PC-3 (cell line): Measurements from ENCODE around the gene KRTAP3-3. TPM values are rescaled to one million over a fixed set of nuclear protein-coding genes. Genes with fewer than 3 reads are reported as not detected.
A peak's percentile ranks its signal among the peaks of the same experiment; 100 is the strongest.

Source experiments
- ATAC-seq: fragments of 200-7000 bp; cut with Tn5 transposase; 2 replicates; pipeline ENCODE4 v1.9.1; 2020; ENCODE audit warnings: mild to moderate bottlenecking, moderate library complexity
- BruUV-seq: library from RNA; stranded (reverse); fragments of 400-500 nt; replicated peaks from 2 replicates; lab custom pipeline; 2021; lab: Mats Ljungman, UMichigan
- CTCF ChIA-PET: fragments of 300-600 bp; sonication (Branson Sonifier 250); formaldehyde crosslinking; loops from one replicate; lab custom pipeline; 2022; ENCODE audit warnings: antibody characterized with exemption; lab: Charles Lee
- POLR2A ChIA-PET: fragments of 300-600 bp; sonication (Branson Sonifier 250); formaldehyde crosslinking; loops from one replicate; lab custom pipeline; 2022; ENCODE audit warnings: antibody characterized with exemption; ENCODE audit not compliant: unreplicated experiment; lab: Charles Lee
- DNase-seq: peaks from one replicate; pipeline ENCODE4 v3.0.0-alpha.2; 2015
- H2AFZ ChIP-seq: fragments of 300-600 bp; sonication (generic); 2 replicates; pipeline ENCODE4 v1.6.0; 2016; ENCODE audit warnings: antibody characterized with exemption, low read length
- H3F3A ChIP-seq: fragments of 300-600 bp; sonication (generic); one replicate; pipeline ENCODE4 v1.6.0; 2017; ENCODE audit warnings: antibody characterized with exemption, low read length, control low read depth, mild to moderate bottlenecking; ENCODE audit not compliant: unreplicated experiment
- H3K27ac ChIP-seq: fragments of 300-600 bp; sonication (generic); 2 replicates; pipeline ENCODE4 v1.5.1; 2016; ENCODE audit warnings: mild to moderate bottlenecking, low read length
- H3K27me3 ChIP-seq: fragments of 300-600 bp; sonication (generic); 2 replicates; pipeline ENCODE4 v1.6.1; 2016; ENCODE audit warnings: low read length, mixed read lengths
- H3K36me3 ChIP-seq: fragments of 300-600 bp; sonication (generic); 2 replicates; pipeline ENCODE4 v1.6.1; 2016; ENCODE audit warnings: low read depth, mixed run types, low read length, mixed read lengths
- H3K4me1 ChIP-seq: fragments of 300-600 bp; sonication (generic); 2 replicates; pipeline ENCODE4 v1.5.1; 2016; ENCODE audit warnings: low read length; ENCODE audit not compliant: insufficient read depth
- H3K4me2 ChIP-seq: fragments of 300-600 bp; sonication (generic); 2 replicates; pipeline ENCODE4 v1.6.0; 2016; ENCODE audit warnings: low read length
- H3K4me3 ChIP-seq: fragments of 300-600 bp; sonication (generic); 2 replicates; pipeline ENCODE4 v1.5.1; 2016; ENCODE audit warnings: mild to moderate bottlenecking, low read length, mixed read lengths
- H3K79me2 ChIP-seq: fragments of 300-600 bp; sonication (generic); 2 replicates; pipeline ENCODE4 v1.6.1; 2017; ENCODE audit warnings: low read length, mixed read lengths
- H3K9ac ChIP-seq: fragments of 300-600 bp; sonication (generic); 2 replicates; pipeline ENCODE4 v1.6.0; 2016; ENCODE audit warnings: mild to moderate bottlenecking, low read length
- H3K9me2 ChIP-seq: fragments of 300-600 bp; sonication (generic); replicated peaks from 2 replicates; pipeline ENCODE4 v1.6.1; 2016; ENCODE audit warnings: mixed run types, low read length, mixed read lengths
- H3K9me3 ChIP-seq: fragments of 300-600 bp; sonication (generic); 2 replicates; pipeline ENCODE4 v1.6.1; 2016; ENCODE audit warnings: low read length, mixed read lengths
- H4K20me1 ChIP-seq: fragments of 300-600 bp; sonication (generic); 2 replicates; pipeline ENCODE4 v1.6.1; 2016; ENCODE audit warnings: low read length, mixed read lengths
- CTCF ChIP-seq: fragments of 300-600 bp; sonication (generic); conservative IDR thresholded peaks from 2 replicates; pipeline ENCODE4 v1.5.1; 2017; ENCODE audit warnings: antibody characterized with exemption, low read depth, mild to moderate bottlenecking, low read length
- EZH2 ChIP-seq: fragments of 300-600 bp; sonication (generic); IDR thresholded peaks from one replicate; pipeline ENCODE4 v1.6.1; 2017; ENCODE audit warnings: antibody characterized with exemption, mild to moderate bottlenecking, low read length; ENCODE audit not compliant: unreplicated experiment
- EZH2phosphoT487 ChIP-seq: fragments of 300-600 bp; sonication (generic); IDR thresholded peaks from 2 replicates; pipeline ENCODE4 v1.6.1; 2018; ENCODE audit warnings: mild to moderate bottlenecking, antibody characterized with exemption, low read length, borderline replicate concordance
- intact Hi-C: fragments of 100-400 bp; cut with micrococcal nuclease; formaldehyde crosslinking; loops from 2 replicates; pipeline ENCODE4 v1.9.0; 2023
- total RNA-seq: library from RNA; depleted of rRNA; stranded (reverse); fragments of >200 nt; gene quantifications from 2 replicates; pipeline ENCODE4 v1.2.3, GENCODE V29; 2014

The KRTAP3-3 gene
- total RNA-seq, 1 experiment from 2014 or later, result not detected

GRCh38 chr17:41026715-41027471 lies 32.9 kb upstream of the KRTAP3-3 start, which contains the start of gene KRTAP1-5:
TSS of gene KRTAP1-5 (minus strand) at chr17:41027208. CDS start at chr17:41027155, 53 bp downstream.
- Histone ChIP-seq H3K27ac (peak within 1 kb of the TSS; percentile 39), H3K9ac (no peak within 1 kb of the TSS), H3K4me3 (no peak within 1 kb of the TSS), H3K4me2 (peak within 1 kb of the TSS; percentile 49; the same call in 1 of the 2 replicates), H3K36me3 (no peaks in the 10 kb centered on the region), H3K79me2 (no peaks in the 10 kb centered on the region), H2AFZ (peak within 1 kb of the TSS; percentile 55), H3K27me3 (no peaks in the 10 kb centered on the region), H3K9me2 (no peaks in the 10 kb centered on the region), H3F3A (no peaks in the 10 kb centered on the region), H3K4me1 (peaks cover 17% of the 10 kb centered on the region), H4K20me1 (no peaks in the 10 kb centered on the region), H3K9me3 (no peaks in the 10 kb centered on the region)
- intact Hi-C loops, result no loop called here
- ChIA-PET POLR2A (no interaction called here), CTCF (no interaction called here)
- BruUV-seq, result no TSS peak
- DNase-seq (peak; percentile 58), ATAC-seq (peak; percentile 43; the same call in 1 of the 2 replicates)
- TF ChIP-seq EZH2phosphoT487, result no peak
- no peak for TF ChIP-seq CTCF
- no peak for TF ChIP-seq EZH2

GRCh38 chr17:41024697-41025096 lies 30.7 kb upstream of the KRTAP3-3 start:
- ChIA-PET CTCF (no interaction called here), POLR2A (no interaction called here)
- no peak overlapping the region for H3K9ac ChIP-seq
- intact Hi-C loops, result no loop called here
- no peaks in the 10 kb centered on the region for H3K79me2 ChIP-seq
- H4K20me1 ChIP-seq, result no peaks in the 10 kb centered on the region
- no TSS peak for BruUV-seq
- no peak for DNase-seq
- no peaks in the 10 kb centered on the region for H3K27me3 ChIP-seq
- H3K36me3 ChIP-seq, result no peaks in the 10 kb centered on the region
- no peaks in the 10 kb centered on the region for H3K9me2 ChIP-seq
- ATAC-seq, result no peak
- no peak overlapping the region for H2AFZ ChIP-seq
- no peaks in the 10 kb centered on the region for H3F3A ChIP-seq
- H3K9me3 ChIP-seq, result no peaks in the 10 kb centered on the region
- TF ChIP-seq EZH2, result no peak
- TF ChIP-seq CTCF, result no peak
- TF ChIP-seq EZH2phosphoT487, result no peak
- peaks cover 21% of the 10 kb centered on the region for H3K4me1 ChIP-seq
- H3K4me2 ChIP-seq, result no peak overlapping the region
- H3K27ac ChIP-seq, result no peak overlapping the region
- no peak overlapping the region for H3K4me3 ChIP-seq

- ATAC-seq, result peak; percentile 45; the same call in 1 of the 2 replicates
- ChIA-PET CTCF (no interaction called here), POLR2A (interaction anchor here (0.6 to 0.7 kb wide), 2 partner anchors 78 to 168 kb away, joined by 3 to 5 read pairs; no protein-coding TSS in a partner anchor)
- BruUV-seq, result no TSS peak
- Histone ChIP-seq H3F3A (no peaks in the 10 kb centered on the region), H3K27me3 (no peaks in the 10 kb centered on the region), H4K20me1 (no peaks in the 10 kb centered on the region), H3K4me2 (no peak overlapping the region), H3K79me2 (no peaks in the 10 kb centered on the region), H3K9ac (no peak overlapping the region), H3K4me1 (peaks cover 4% of the 10 kb centered on the region; the same call in 1 of the 2 replicates), H3K9me3 (no peaks in the 10 kb centered on the region), H3K4me3 (no peak overlapping the region), H2AFZ (no peak overlapping the region), H3K27ac (no peak overlapping the region), H3K9me2 (no peaks in the 10 kb centered on the region), H3K36me3 (no peaks in the 10 kb centered on the region)
- DNase-seq, result peak; percentile 60
- intact Hi-C loops, result no loop called here
- TF ChIP-seq EZH2phosphoT487 (no peak), EZH2 (no peak), CTCF (no peak)
These were observed 26.4 kb upstream of the KRTAP3-3 start for GRCh38 chr17:41020336-41020735.
